Activated B cell treated with CpG ODN at 0.5 μM for 24 hours (primary cell): ENCODE measurements around the gene CNIH3. TPM values are rescaled to one million over a fixed set of nuclear protein-coding genes. Genes with fewer than 3 reads are reported as not detected.
"Not testable (repeated sequence)": the region's sequence is repeated elsewhere in the genome, so short reads cannot be mapped to it uniquely, and the experiment has no call there.

Experiments used
- ATAC-seq: fragments of 200-7000 bp; cut with Tn5 transposase; one replicate; pipeline ENCODE4 v1.10.0; 2021; ENCODE audit warnings: low read depth, mild to moderate bottlenecking, moderate library complexity
- CTCF ChIA-PET: fragments of 350-600 bp; sonication (Branson Sonifier 250); formaldehyde crosslinking; loops from one replicate; lab custom pipeline; 2021; ENCODE audit warnings: antibody characterized with exemption; lab: Charles Lee
- POLR2A ChIA-PET: fragments of 350-600 bp; sonication (Branson Sonifier 250); formaldehyde crosslinking; loops from one replicate; lab custom pipeline; 2021; ENCODE audit warnings: antibody characterized with exemption; lab: Charles Lee
- DNase-seq: peaks from one replicate; pipeline ENCODE4 v3.0.0; 2022
- H3K27ac Mint-ChIP-seq: one replicate; pipeline ENCODE4 v1.8.0; 2020; ENCODE audit warnings: mixed read lengths
- H3K27me3 Mint-ChIP-seq: one replicate; pipeline ENCODE4 v1.8.0; 2021; ENCODE audit warnings: mixed read lengths
- H3K36me3 Mint-ChIP-seq: one replicate; pipeline ENCODE4 v1.8.0; 2021; ENCODE audit warnings: low read depth, mixed read lengths
- H3K4me1 Mint-ChIP-seq: one replicate; pipeline ENCODE4 v1.8.0; 2021; ENCODE audit warnings: mixed read lengths
- H3K4me3 Mint-ChIP-seq: one replicate; pipeline ENCODE4 v1.8.0; 2020; ENCODE audit warnings: mild to moderate bottlenecking, mixed read lengths
- H3K9me3 Mint-ChIP-seq: one replicate; pipeline ENCODE4 v1.8.0; 2020; ENCODE audit warnings: mixed read lengths
- intact Hi-C: fragments of 100-400 bp; cut with micrococcal nuclease; formaldehyde crosslinking; loops from one replicate; pipeline ENCODE4 v1.15.1; 2024
- total RNA-seq: library from RNA; stranded (reverse); gene quantifications from 2 replicates; pipeline ENCODE4 v1.2.3, GENCODE V29; 2022
- TF ChIP-seq, protein P1 (sequence below): fragments of 200-600 bp; IDR thresholded peaks from one replicate; pipeline ENCODE4 v1.8.0; 2022; ENCODE audit warnings: antibody characterized with exemption, mild to moderate bottlenecking

Gene CNIH3
- total RNA-seq, 1 donor from 2014 or later: 1.8 TPM

- CTCF ChIA-PET: no interaction called here
- TF ChIP-seq, protein P1, sequence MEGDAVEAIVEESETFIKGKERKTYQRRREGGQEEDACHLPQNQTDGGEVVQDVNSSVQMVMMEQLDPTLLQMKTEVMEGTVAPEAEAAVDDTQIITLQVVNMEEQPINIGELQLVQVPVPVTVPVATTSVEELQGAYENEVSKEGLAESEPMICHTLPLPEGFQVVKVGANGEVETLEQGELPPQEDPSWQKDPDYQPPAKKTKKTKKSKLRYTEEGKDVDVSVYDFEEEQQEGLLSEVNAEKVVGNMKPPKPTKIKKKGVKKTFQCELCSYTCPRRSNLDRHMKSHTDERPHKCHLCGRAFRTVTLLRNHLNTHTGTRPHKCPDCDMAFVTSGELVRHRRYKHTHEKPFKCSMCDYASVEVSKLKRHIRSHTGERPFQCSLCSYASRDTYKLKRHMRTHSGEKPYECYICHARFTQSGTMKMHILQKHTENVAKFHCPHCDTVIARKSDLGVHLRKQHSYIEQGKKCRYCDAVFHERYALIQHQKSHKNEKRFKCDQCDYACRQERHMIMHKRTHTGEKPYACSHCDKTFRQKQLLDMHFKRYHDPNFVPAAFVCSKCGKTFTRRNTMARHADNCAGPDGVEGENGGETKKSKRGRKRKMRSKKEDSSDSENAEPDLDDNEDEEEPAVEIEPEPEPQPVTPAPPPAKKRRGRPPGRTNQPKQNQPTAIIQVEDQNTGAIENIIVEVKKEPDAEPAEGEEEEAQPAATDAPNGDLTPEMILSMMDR: no peak
- Mint-ChIP-seq H3K4me3 (no peak overlapping the region), H3K27ac (no peak overlapping the region), H3K4me1 (no peaks in the 10 kb centered on the region), H3K9me3 (no peaks in the 10 kb centered on the region), H3K27me3 (no peaks in the 10 kb centered on the region), H3K36me3 (no peaks in the 10 kb centered on the region)
- DNase-seq (no peak), ATAC-seq (no peak)
- intact Hi-C loops: no loop called here
- POLR2A ChIA-PET: no interaction called here
Measured at GRCh38 chr1:224684979-224685425, 68.9 kb downstream of the CNIH3 start.

DNA sequence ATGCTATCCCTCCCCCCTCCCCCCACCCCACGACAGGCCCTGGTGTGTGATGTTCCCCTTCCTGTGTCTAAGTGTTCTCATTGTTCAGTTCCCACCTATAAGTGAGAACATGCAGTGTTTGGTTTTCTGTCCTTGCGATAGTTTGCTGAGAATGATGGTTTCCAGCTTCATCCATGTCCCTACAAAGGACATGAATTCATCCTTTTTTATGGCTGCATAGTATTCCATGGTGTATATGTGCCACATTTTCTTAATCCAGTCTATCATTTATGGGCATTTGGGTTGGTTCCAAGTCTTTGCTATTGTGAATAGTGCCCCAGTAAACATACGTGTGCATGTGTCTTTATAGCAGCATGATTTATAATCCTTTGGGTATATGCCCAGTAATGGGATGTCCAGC lies 70.0 kb downstream of the CNIH3 start:
- H3K4me1 Mint-ChIP-seq, H3K27me3 Mint-ChIP-seq, POLR2A ChIA-PET: not testable (repeated sequence)

DNA sequence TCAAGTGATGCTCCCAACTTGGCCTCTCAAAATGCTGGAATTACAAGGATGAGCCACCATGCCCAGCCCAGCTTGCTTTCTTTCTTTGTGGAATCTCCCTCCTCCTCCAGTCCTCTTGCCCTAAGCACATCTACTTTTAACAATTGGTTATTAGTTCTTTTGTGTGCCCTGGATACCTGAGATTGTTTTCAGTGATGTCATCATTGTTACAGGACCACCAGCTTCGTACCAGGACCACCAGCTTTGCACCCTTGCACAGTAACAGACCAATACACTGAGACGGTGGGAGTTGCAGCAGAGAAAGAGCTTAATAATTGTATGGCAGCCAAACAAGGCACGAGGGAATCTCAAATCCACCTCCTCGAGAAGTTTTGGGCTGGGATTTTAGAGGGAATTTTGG lies 71.3 kb downstream of the CNIH3 start:
- no peak for DNase-seq
- CTCF ChIA-PET: no interaction called here
- no peak overlapping the region for H3K4me3 Mint-ChIP-seq
- H3K36me3 Mint-ChIP-seq: no peaks in the 10 kb centered on the region
- intact Hi-C loops: no loop called here
- no peaks in the 10 kb centered on the region for H3K27me3 Mint-ChIP-seq
- POLR2A ChIA-PET: no interaction called here
- TF ChIP-seq, protein P1: no peak
- no peak for ATAC-seq
- no peaks in the 10 kb centered on the region for H3K9me3 Mint-ChIP-seq
- no peak overlapping the region for H3K27ac Mint-ChIP-seq
- no peaks in the 10 kb centered on the region for H3K4me1 Mint-ChIP-seq

More for the DNA sequence above, 70.0 kb downstream of the CNIH3 start:
- H3K27ac Mint-ChIP-seq, H3K36me3 Mint-ChIP-seq, ATAC-seq, intact Hi-C loops, DNase-seq, CTCF ChIA-PET, H3K9me3 Mint-ChIP-seq, H3K4me3 Mint-ChIP-seq: not testable (repeated sequence)

DNA sequence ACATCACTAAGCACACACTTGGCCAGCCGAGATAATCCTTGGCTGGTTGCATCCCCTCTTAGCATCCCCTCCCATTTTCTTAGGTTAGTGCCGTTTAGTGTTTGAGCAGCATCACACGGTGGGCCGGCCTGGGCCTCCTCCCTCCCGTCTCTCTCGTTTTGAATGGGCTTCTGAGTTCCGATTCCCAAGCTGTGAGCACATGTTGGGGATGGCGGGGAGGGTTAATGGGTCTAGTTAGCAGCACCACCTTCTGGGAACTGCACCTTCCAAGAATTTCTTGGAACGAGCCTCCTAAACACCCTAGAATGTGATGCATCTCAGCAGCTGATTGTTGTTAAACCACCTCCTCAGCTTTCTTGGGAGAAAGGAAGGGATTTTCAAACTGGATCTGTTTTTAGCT lies 73.3 kb downstream of the CNIH3 start:
- POLR2A ChIA-PET: no interaction called here
- TF ChIP-seq, protein P1: no peak
- CTCF ChIA-PET: no interaction called here

DNA sequence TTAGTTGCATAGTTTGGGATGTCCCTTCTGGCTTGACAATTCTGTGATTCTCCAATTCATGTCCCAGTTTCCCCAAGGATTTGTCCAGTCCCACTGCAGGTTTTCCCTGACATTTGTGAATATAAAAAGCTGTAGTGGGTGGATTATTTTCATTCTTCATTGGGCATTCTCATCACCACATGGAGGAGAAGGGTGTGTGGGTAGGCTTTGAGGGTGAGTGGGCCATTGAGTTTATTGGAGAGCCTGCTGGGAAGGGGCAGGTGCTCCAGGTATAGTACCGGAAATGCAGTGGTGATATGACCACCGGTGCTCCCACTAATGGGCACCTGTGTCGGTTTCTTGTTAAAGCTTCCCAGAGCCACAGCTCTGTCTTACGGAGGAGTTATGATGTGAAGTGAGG lies 74.5 kb downstream of the CNIH3 start:
- Mint-ChIP-seq H3K9me3 (no peaks in the 10 kb centered on the region), H3K27me3 (peaks cover 1% of the 10 kb centered on the region), H3K27ac (no peak overlapping the region), H3K4me3 (no peak overlapping the region), H3K4me1 (no peaks in the 10 kb centered on the region), H3K36me3 (no peaks in the 10 kb centered on the region)
- no peak for ATAC-seq
- TF ChIP-seq, protein P1: no peak
- DNase-seq: no peak
- ChIA-PET POLR2A (no interaction called here), CTCF (no interaction called here)
- intact Hi-C loops: no loop called here

More for the DNA sequence above, 73.3 kb downstream of the CNIH3 start:
- no peaks in the 10 kb centered on the region for H3K4me1 Mint-ChIP-seq
- no peak overlapping the region for H3K27ac Mint-ChIP-seq
- ATAC-seq (no peak), DNase-seq (no peak)
- intact Hi-C loops: no loop called here
- H3K9me3 Mint-ChIP-seq: no peaks in the 10 kb centered on the region
- no peak overlapping the region for H3K4me3 Mint-ChIP-seq
- no peaks in the 10 kb centered on the region for H3K36me3 Mint-ChIP-seq
- H3K27me3 Mint-ChIP-seq: peaks cover 1% of the 10 kb centered on the region
